ENCODE data around the gene IGHMBP2.

Gene IGHMBP2

GRCh38 chr11:68908273-68908672, 4.6 kb downstream of the IGHMBP2 start:
- H3K27me3 ChIP-seq (ENCODE audit: insufficient read depth, low read length) = no peaks in the 10 kb centered on the region
- no peak overlapping the region for H2AFZ ChIP-seq (ENCODE audit: low read length, unreplicated experiment)
- H3K27ac ChIP-seq (ENCODE audit: low read depth, low read length) = no peak overlapping the region

DNA sequence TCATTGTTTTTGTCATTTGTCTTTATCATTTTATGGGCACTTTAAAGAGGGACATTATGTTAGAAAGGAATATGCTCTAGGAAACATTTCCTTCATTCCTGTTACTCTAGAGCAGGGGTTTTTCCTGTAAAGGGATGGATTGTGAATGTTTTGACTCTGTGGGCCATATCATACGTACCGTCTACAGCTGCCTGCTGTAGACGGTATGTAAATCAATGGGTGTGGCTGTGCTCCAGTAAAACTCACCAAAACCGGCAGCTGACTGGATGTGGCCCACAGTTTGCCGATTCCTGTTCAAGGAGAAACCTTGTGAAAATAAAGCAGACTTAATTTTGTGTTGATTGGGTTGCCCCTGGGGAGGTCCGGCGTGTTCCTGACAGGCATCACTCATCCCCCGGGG, 7.3 kb downstream of the IGHMBP2 start:
- Histone ChIP-seq H3K79me2 (ENCODE audit: control insufficient read depth, insufficient read depth, low read length, unreplicated experiment) (peaks cover 8% of the 10 kb centered on the region), H3K4me3 (ENCODE audit: low read depth, low read length) (no peak overlapping the region), H3K27ac (ENCODE audit: low read depth, low read length) (no peak overlapping the region), H3K36me3 (ENCODE audit: insufficient read depth, low read length) (peaks cover 22% of the 10 kb centered on the region), H3K27me3 (ENCODE audit: insufficient read depth, low read length) (no peaks in the 10 kb centered on the region), H3K4me1 (ENCODE audit: control insufficient read depth, insufficient read depth, low read length, unreplicated experiment) (no peaks in the 10 kb centered on the region), H2AFZ (ENCODE audit: low read length, unreplicated experiment) (no peak overlapping the region)

More at GRCh38 chr11:68908273-68908672, 4.6 kb downstream of the IGHMBP2 start:
- peaks cover 20% of the 10 kb centered on the region; the same call in 1 of the 2 replicates for H3K36me3 ChIP-seq (ENCODE audit: insufficient read depth, low read length)
- H3K4me3 ChIP-seq (ENCODE audit: low read depth, low read length) = no peak overlapping the region
- H3K4me1 ChIP-seq (ENCODE audit: control insufficient read depth, insufficient read depth, low read length, unreplicated experiment) = peaks cover 9% of the 10 kb centered on the region
- peaks cover 24% of the 10 kb centered on the region for H3K79me2 ChIP-seq (ENCODE audit: control insufficient read depth, insufficient read depth, low read length, unreplicated experiment)

DNA sequence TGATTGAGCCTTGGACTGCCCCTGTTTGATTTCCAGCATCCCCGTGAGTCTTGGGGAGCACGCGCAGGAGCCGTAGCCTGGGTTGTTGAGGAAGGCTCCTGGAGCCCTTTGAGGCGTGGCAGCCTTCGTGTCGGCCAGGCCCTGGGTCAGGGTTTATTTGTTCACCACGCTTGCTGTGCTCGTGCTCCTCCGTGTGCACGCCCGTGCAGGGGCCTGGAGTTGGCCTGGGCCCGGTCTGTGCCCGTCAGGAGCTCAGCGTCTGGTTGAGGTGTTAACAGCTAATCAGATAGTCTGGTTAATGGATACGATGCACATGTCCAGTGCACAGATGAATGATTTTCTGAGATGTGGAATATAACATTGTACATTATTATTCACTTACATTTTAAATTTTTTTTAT, 8.0 kb downstream of the IGHMBP2 start:
- H3K36me3 ChIP-seq (ENCODE audit: insufficient read depth, low read length) = peaks cover 26% of the 10 kb centered on the region

DNA sequence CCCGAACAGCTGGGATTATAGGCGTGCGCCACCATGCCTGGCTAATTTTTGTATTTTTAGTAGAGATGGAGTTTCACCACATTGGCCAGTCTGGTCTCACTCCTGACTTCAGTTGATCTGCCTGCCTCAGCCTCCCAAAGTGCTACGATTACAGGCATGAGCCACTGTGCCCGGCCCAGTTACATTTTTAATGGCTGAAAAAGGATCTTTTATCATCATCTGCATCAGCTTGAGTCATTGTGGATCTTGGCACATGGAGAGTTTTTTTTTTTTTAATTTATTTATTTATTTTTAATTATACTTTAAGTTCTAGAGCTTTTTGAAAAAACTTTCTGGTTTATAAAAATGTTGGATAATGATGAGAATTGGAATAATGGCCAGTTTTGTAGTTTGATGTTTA, 8.6 kb downstream of the IGHMBP2 start:
- Histone ChIP-seq H3K36me3 (ENCODE audit: insufficient read depth, low read length) (peaks cover 26% of the 10 kb centered on the region), H2AFZ (ENCODE audit: low read length, unreplicated experiment) (no peak overlapping the region), H3K4me3 (ENCODE audit: low read depth, low read length) (no peak overlapping the region), H3K4me1 (ENCODE audit: control insufficient read depth, insufficient read depth, low read length, unreplicated experiment) (no peaks in the 10 kb centered on the region), H3K27ac (ENCODE audit: low read depth, low read length) (no peak overlapping the region), H3K27me3 (ENCODE audit: insufficient read depth, low read length) (no peaks in the 10 kb centered on the region), H3K79me2 (ENCODE audit: control insufficient read depth, insufficient read depth, low read length, unreplicated experiment) (peaks cover 2% of the 10 kb centered on the region)

More for the DNA sequence above, 8.0 kb downstream of the IGHMBP2 start:
- no peak overlapping the region for H3K27ac ChIP-seq (ENCODE audit: low read depth, low read length)
- no peak overlapping the region for H2AFZ ChIP-seq (ENCODE audit: low read length, unreplicated experiment)
- no peaks in the 10 kb centered on the region for H3K4me1 ChIP-seq (ENCODE audit: control insufficient read depth, insufficient read depth, low read length, unreplicated experiment)
- no peaks in the 10 kb centered on the region for H3K27me3 ChIP-seq (ENCODE audit: insufficient read depth, low read length)
- peaks cover 4% of the 10 kb centered on the region for H3K79me2 ChIP-seq (ENCODE audit: control insufficient read depth, insufficient read depth, low read length, unreplicated experiment)
- H3K4me3 ChIP-seq (ENCODE audit: low read depth, low read length) = no peak overlapping the region

DNA sequence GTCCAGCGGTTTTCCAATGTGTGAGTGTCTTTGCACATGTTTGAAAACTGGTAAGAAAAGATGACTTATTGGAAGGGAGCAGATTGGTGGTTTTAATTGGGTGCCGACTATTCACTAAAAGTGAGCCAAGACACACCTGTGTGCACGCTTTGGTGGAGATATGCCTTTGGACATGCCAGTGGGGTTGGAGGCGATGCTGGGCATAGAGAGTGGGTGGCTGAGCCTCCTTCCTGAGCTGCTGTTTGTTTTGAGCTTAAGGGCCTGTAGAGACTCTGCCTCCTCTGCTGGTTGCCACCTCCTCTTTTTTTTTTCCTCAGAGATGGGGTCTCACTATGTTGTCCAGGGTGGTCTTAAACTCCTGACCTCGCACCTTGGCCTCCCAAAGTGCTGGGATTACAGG, 9.5 kb downstream of the IGHMBP2 start:
- no peak overlapping the region for H2AFZ ChIP-seq (ENCODE audit: low read length, unreplicated experiment)
- H3K79me2 ChIP-seq (ENCODE audit: control insufficient read depth, insufficient read depth, low read length, unreplicated experiment) = no peaks in the 10 kb centered on the region
- no peaks in the 10 kb centered on the region for H3K4me1 ChIP-seq (ENCODE audit: control insufficient read depth, insufficient read depth, low read length, unreplicated experiment)
- no peak overlapping the region for H3K27ac ChIP-seq (ENCODE audit: low read depth, low read length)
- H3K27me3 ChIP-seq (ENCODE audit: insufficient read depth, low read length) = no peaks in the 10 kb centered on the region
- H3K4me3 ChIP-seq (ENCODE audit: low read depth, low read length) = no peak overlapping the region
- H3K36me3 ChIP-seq (ENCODE audit: insufficient read depth, low read length) = peaks cover 32% of the 10 kb centered on the region

- Histone ChIP-seq H3K27me3 (ENCODE audit: insufficient read depth, low read length) (no peaks in the 10 kb centered on the region), H3K36me3 (ENCODE audit: insufficient read depth, low read length) (peaks cover 30% of the 10 kb centered on the region; the same call in 1 of the 2 replicates), H3K4me1 (ENCODE audit: control insufficient read depth, insufficient read depth, low read length, unreplicated experiment) (no peaks in the 10 kb centered on the region), H3K4me3 (ENCODE audit: low read depth, low read length) (no peak overlapping the region), H3K79me2 (ENCODE audit: control insufficient read depth, insufficient read depth, low read length, unreplicated experiment) (no peaks in the 10 kb centered on the region), H3K27ac (ENCODE audit: low read depth, low read length) (no peak overlapping the region), H2AFZ (ENCODE audit: low read length, unreplicated experiment) (no peak overlapping the region)
Measured at GRCh38 chr11:68914761-68915160, 11.1 kb downstream of the IGHMBP2 start.

- no peaks in the 10 kb centered on the region for H3K79me2 ChIP-seq (ENCODE audit: control insufficient read depth, insufficient read depth, low read length, unreplicated experiment)
- H3K4me3 ChIP-seq (ENCODE audit: low read depth, low read length) = no peak overlapping the region
- no peaks in the 10 kb centered on the region for H3K4me1 ChIP-seq (ENCODE audit: control insufficient read depth, insufficient read depth, low read length, unreplicated experiment)
- H3K27me3 ChIP-seq (ENCODE audit: insufficient read depth, low read length) = no peaks in the 10 kb centered on the region
- H3K36me3 ChIP-seq (ENCODE audit: insufficient read depth, low read length) = peaks cover 21% of the 10 kb centered on the region
- H3K27ac ChIP-seq (ENCODE audit: low read depth, low read length) = no peak overlapping the region
- no peak overlapping the region for H2AFZ ChIP-seq (ENCODE audit: low read length, unreplicated experiment)
Measured at GRCh38 chr11:68916439-68916838, 12.7 kb downstream of the IGHMBP2 start.

- peaks cover 36% of the 10 kb centered on the region for H3K36me3 ChIP-seq (ENCODE audit: insufficient read depth, low read length)
- no peaks in the 10 kb centered on the region for H3K79me2 ChIP-seq (ENCODE audit: control insufficient read depth, insufficient read depth, low read length, unreplicated experiment)
- no peak overlapping the region for H3K27ac ChIP-seq (ENCODE audit: low read depth, low read length)
Measured at GRCh38 chr11:68923614-68924013, 19.9 kb downstream of the IGHMBP2 start.

DNA sequence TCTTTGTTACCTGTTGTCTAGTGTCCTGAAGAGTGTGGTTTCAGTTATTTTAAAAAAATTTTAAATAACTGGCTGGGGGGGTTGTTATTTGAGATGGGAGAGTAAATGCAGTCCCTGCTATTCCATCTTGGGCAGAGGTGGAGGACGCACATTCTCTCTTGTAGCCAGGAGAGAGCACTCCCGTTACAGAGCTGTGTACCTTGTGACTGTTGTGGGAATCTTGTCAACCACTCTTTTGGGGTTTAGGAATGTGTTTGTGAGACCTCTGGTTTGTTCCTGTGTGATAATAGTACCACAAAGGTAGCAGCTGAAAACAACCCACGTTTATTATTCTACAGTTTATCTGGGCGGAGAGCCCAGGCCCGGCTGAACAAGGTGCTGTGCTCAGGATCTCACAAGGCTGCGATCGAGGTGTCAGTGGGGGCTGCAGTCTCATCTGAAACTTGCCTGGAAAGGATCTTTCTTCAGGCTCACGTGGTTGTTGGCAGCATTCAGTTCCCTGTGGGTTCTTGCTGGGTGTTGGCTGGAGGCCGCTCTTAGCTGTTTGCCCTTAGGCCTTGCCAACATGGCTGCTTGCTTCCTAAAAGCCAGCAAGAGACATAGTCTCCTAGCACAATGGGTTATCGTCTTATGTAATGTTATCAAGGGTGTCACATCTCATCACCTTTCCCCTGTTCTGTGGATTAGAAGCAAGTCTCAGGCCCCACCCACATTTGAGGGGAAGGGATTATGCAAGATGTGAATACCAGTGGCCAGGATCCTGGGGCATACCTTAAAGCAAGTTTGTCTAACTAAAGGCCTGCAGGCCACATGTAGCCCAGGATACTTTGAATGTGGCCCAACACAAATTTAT, 20.6 kb downstream of the IGHMBP2 start:
- Histone ChIP-seq H3K27ac (ENCODE audit: low read depth, low read length) (no peak overlapping the region), H3K36me3 (ENCODE audit: insufficient read depth, low read length) (peaks cover 39% of the 10 kb centered on the region), H2AFZ (ENCODE audit: low read length, unreplicated experiment) (no peak overlapping the region), H3K4me1 (ENCODE audit: control insufficient read depth, insufficient read depth, low read length, unreplicated experiment) (no peaks in the 10 kb centered on the region), H3K4me3 (ENCODE audit: low read depth, low read length) (no peak overlapping the region), H3K27me3 (ENCODE audit: insufficient read depth, low read length) (no peaks in the 10 kb centered on the region), H3K79me2 (ENCODE audit: control insufficient read depth, insufficient read depth, low read length, unreplicated experiment) (no peaks in the 10 kb centered on the region)

More at GRCh38 chr11:68923614-68924013, 19.9 kb downstream of the IGHMBP2 start:
- Histone ChIP-seq H3K27me3 (ENCODE audit: insufficient read depth, low read length) (no peaks in the 10 kb centered on the region), H3K4me3 (ENCODE audit: low read depth, low read length) (no peak overlapping the region), H3K4me1 (ENCODE audit: control insufficient read depth, insufficient read depth, low read length, unreplicated experiment) (no peaks in the 10 kb centered on the region), H2AFZ (ENCODE audit: low read length, unreplicated experiment) (no peak overlapping the region)

GRCh38 chr11:68925611-68926010, 21.9 kb downstream of the IGHMBP2 start:
- H2AFZ ChIP-seq (ENCODE audit: low read length, unreplicated experiment) = no peak overlapping the region
- peaks cover 48% of the 10 kb centered on the region for H3K36me3 ChIP-seq (ENCODE audit: insufficient read depth, low read length)
- H3K27me3 ChIP-seq (ENCODE audit: insufficient read depth, low read length) = no peaks in the 10 kb centered on the region
- H3K27ac ChIP-seq (ENCODE audit: low read depth, low read length) = no peak overlapping the region
- no peaks in the 10 kb centered on the region for H3K79me2 ChIP-seq (ENCODE audit: control insufficient read depth, insufficient read depth, low read length, unreplicated experiment)
- no peaks in the 10 kb centered on the region for H3K4me1 ChIP-seq (ENCODE audit: control insufficient read depth, insufficient read depth, low read length, unreplicated experiment)
- no peak overlapping the region for H3K4me3 ChIP-seq (ENCODE audit: low read depth, low read length)

Data from ACC112 (cell line).